HUES64 (cell line): Measurements from ENCODE around the gene RBFOX1.

Experiments
- H3K27ac ChIP-seq: 2 replicates; pipeline ENCODE4 v1.7.0; 2013; ENCODE audit warnings: low read depth, low read length, inconsistent platforms
- H3K27me3 ChIP-seq: 2 replicates; pipeline ENCODE4 v1.6.1; 2013; ENCODE audit warnings: mild to moderate bottlenecking, low read length; ENCODE audit not compliant: insufficient read depth
- H3K36me3 ChIP-seq: 2 replicates; pipeline ENCODE4 v1.6.1; 2013; ENCODE audit warnings: mild to moderate bottlenecking, low read length; ENCODE audit not compliant: insufficient read depth
- H3K4me1 ChIP-seq: 2 replicates; pipeline ENCODE4 v1.6.1; 2013; ENCODE audit warnings: mild to moderate bottlenecking, low read length, moderate library complexity; ENCODE audit not compliant: insufficient read depth
- H3K4me3 ChIP-seq: 2 replicates; pipeline ENCODE4 v1.5.1; 2013; ENCODE audit warnings: mild to moderate bottlenecking, low read length, moderate library complexity
- H3K9ac ChIP-seq: 2 replicates; pipeline ENCODE4 v1.6.1; 2013; ENCODE audit warnings: mild to moderate bottlenecking, low read depth, low read length
- H3K9me3 ChIP-seq: 2 replicates; pipeline ENCODE4 v1.6.1; 2013; ENCODE audit warnings: low read depth, low read length; ENCODE audit not compliant: insufficient read depth
- WGBS: fragments of 150-250, 120-280 bp; methylation state at CpG from one replicate; pipeline ENCODE4 v1.1.7; 2013; ENCODE audit warnings: missing lambda C conversion rate; 5-methylcytosine and 5-hydroxymethylcytosine counted together

RBFOX1 gene

GRCh38 chr16:7374614-7375174 is 42.0 kb downstream of the RBFOX1 start:
- no peaks in the 10 kb centered on the region for H3K36me3 ChIP-seq
- H3K4me3 ChIP-seq = no peak overlapping the region
- H3K4me1 ChIP-seq = peaks cover 3% of the 10 kb centered on the region; the same call in 1 of the 2 replicates
- H3K9ac ChIP-seq = no peak overlapping the region
- H3K27ac ChIP-seq = no peak overlapping the region
- H3K27me3 ChIP-seq = no peaks in the 10 kb centered on the region
- no peaks in the 10 kb centered on the region for H3K9me3 ChIP-seq
- WGBS = 94% methylated on average over 9 of the region's 9 CpGs

- no peak overlapping the region for H3K4me3 ChIP-seq
- H3K36me3 ChIP-seq = no peaks in the 10 kb centered on the region
- H3K4me1 ChIP-seq = no peaks in the 10 kb centered on the region
- H3K27ac ChIP-seq = no peak overlapping the region
- no peaks in the 10 kb centered on the region for H3K27me3 ChIP-seq
- 96% methylated on average over 5 of the region's 5 CpGs for WGBS
- H3K9ac ChIP-seq = no peak overlapping the region
- H3K9me3 ChIP-seq = no peaks in the 10 kb centered on the region
Observed at GRCh38 chr16:7376227-7376626, 43.6 kb downstream of the RBFOX1 start.

GRCh38 chr16:7377231-7377630 is 44.6 kb downstream of the RBFOX1 start:
- WGBS = 93% methylated on average over 3 of the region's 5 CpGs

GRCh38 chr16:7378024-7378695 is 45.5 kb downstream of the RBFOX1 start:
- H3K36me3 ChIP-seq = no peaks in the 10 kb centered on the region
- no peaks in the 10 kb centered on the region for H3K27me3 ChIP-seq
- no peaks in the 10 kb centered on the region for H3K4me1 ChIP-seq
- H3K4me3 ChIP-seq = no peak overlapping the region
- no peak overlapping the region for H3K9ac ChIP-seq
- H3K27ac ChIP-seq = no peak overlapping the region
- WGBS = 92% methylated on average over 16 of the region's 16 CpGs
- no peaks in the 10 kb centered on the region for H3K9me3 ChIP-seq

More at GRCh38 chr16:7377231-7377630, 44.6 kb downstream of the RBFOX1 start:
- H3K27me3 ChIP-seq = no peaks in the 10 kb centered on the region
- no peak overlapping the region for H3K27ac ChIP-seq
- H3K36me3 ChIP-seq = no peaks in the 10 kb centered on the region
- H3K9me3 ChIP-seq = no peaks in the 10 kb centered on the region
- no peak overlapping the region for H3K9ac ChIP-seq
- no peaks in the 10 kb centered on the region for H3K4me1 ChIP-seq
- H3K4me3 ChIP-seq = no peak overlapping the region

- Histone ChIP-seq H3K27ac (no peak overlapping the region), H3K9me3 (no peaks in the 10 kb centered on the region), H3K36me3 (no peaks in the 10 kb centered on the region), H3K9ac (no peak overlapping the region), H3K27me3 (no peaks in the 10 kb centered on the region), H3K4me1 (no peaks in the 10 kb centered on the region), H3K4me3 (no peak overlapping the region)
- 94% methylated on average over 5 of the region's 5 CpGs for WGBS
Observed at GRCh38 chr16:7380441-7380840, 47.8 kb downstream of the RBFOX1 start.

- Histone ChIP-seq H3K4me3 (no peak overlapping the region), H3K27me3 (no peaks in the 10 kb centered on the region), H3K9ac (no peak overlapping the region), H3K9me3 (no peaks in the 10 kb centered on the region), H3K4me1 (no peaks in the 10 kb centered on the region), H3K27ac (no peak overlapping the region), H3K36me3 (no peaks in the 10 kb centered on the region)
- 88% methylated on average over 3 of the region's 3 CpGs for WGBS
Observed at GRCh38 chr16:7380911-7381310, 48.3 kb downstream of the RBFOX1 start.

- no peak overlapping the region for H3K4me3 ChIP-seq
- no peaks in the 10 kb centered on the region for H3K27me3 ChIP-seq
- no peaks in the 10 kb centered on the region for H3K36me3 ChIP-seq
- no peaks in the 10 kb centered on the region for H3K4me1 ChIP-seq
- H3K27ac ChIP-seq = no peak overlapping the region
- WGBS = 94% methylated on average over 6 of the region's 6 CpGs
- no peak overlapping the region for H3K9ac ChIP-seq
- H3K9me3 ChIP-seq = no peaks in the 10 kb centered on the region
Observed at GRCh38 chr16:7381671-7382070, 49.0 kb downstream of the RBFOX1 start.

- 96% methylated on average over 6 of the region's 6 CpGs for WGBS
- Histone ChIP-seq H3K36me3 (no peaks in the 10 kb centered on the region), H3K9me3 (no peaks in the 10 kb centered on the region), H3K4me3 (no peak overlapping the region), H3K9ac (no peak overlapping the region), H3K27ac (no peak overlapping the region), H3K27me3 (no peaks in the 10 kb centered on the region), H3K4me1 (no peaks in the 10 kb centered on the region)
Observed at GRCh38 chr16:7382521-7382920, 49.9 kb downstream of the RBFOX1 start.

- H3K4me3 ChIP-seq = no peak overlapping the region
- WGBS = 92% methylated on average over 5 of the region's 5 CpGs
Observed at GRCh38 chr16:7390974-7391373, 58.3 kb downstream of the RBFOX1 start.

GRCh38 chr16:7391694-7392093 is 59.0 kb downstream of the RBFOX1 start:
- Histone ChIP-seq H3K9me3 (peaks cover 5% of the 10 kb centered on the region; the same call in 1 of the 2 replicates), H3K4me1 (no peaks in the 10 kb centered on the region), H3K4me3 (no peak overlapping the region), H3K27ac (no peak overlapping the region), H3K36me3 (no peaks in the 10 kb centered on the region), H3K9ac (no peak overlapping the region), H3K27me3 (no peaks in the 10 kb centered on the region)
- WGBS = 96% methylated on average over 5 of the region's 5 CpGs

More at GRCh38 chr16:7390974-7391373, 58.3 kb downstream of the RBFOX1 start:
- no peak overlapping the region for H3K27ac ChIP-seq
- no peaks in the 10 kb centered on the region for H3K36me3 ChIP-seq
- no peaks in the 10 kb centered on the region for H3K4me1 ChIP-seq
- no peak overlapping the region for H3K9ac ChIP-seq
- H3K9me3 ChIP-seq = peaks cover 5% of the 10 kb centered on the region; the same call in 1 of the 2 replicates
- no peaks in the 10 kb centered on the region for H3K27me3 ChIP-seq

- Histone ChIP-seq H3K9ac (no peak overlapping the region), H3K9me3 (peaks cover 5% of the 10 kb centered on the region; the same call in 1 of the 2 replicates), H3K27ac (no peak overlapping the region), H3K27me3 (no peaks in the 10 kb centered on the region), H3K4me3 (no peak overlapping the region), H3K36me3 (no peaks in the 10 kb centered on the region), H3K4me1 (no peaks in the 10 kb centered on the region)
- no CpG with 5 or more reads among the region's 1 CpG for WGBS
Observed at GRCh38 chr16:7392206-7392605, 59.6 kb downstream of the RBFOX1 start.
